Endometrial microvascular endothelial cells (primary cell): Measurements from ENCODE around the gene CLDN25. TPM values are rescaled to one million over a fixed set of nuclear protein-coding genes. Genes with fewer than 3 reads are reported as not detected.
"Not testable (repeated sequence)": the region's sequence is repeated elsewhere in the genome, so short reads cannot be mapped to it uniquely, and the experiment has no call there.

ENCODE experiments used
- in situ Hi-C: cut with HindIII; loops from 2 replicates; pipeline ENCODE4 v1.10.0; 2017; ENCODE audit warnings: low sequenced_read_pairs, low pct_unique_long_range_greater_than_20kb; ENCODE audit errors: inconsistent ontology term
- total RNA-seq: library from RNA; depleted of rRNA; stranded (reverse); fragments of >200 nt; gene quantifications from one replicate; pipeline ENCODE4 v1.2.3, GENCODE V29; 2015; ENCODE audit errors: inconsistent ontology term

Gene CLDN25
- not detected for total RNA-seq

GRCh38 chr11:113779496-113779895 is at the start of gene CLDN25:
Gene CLDN25, plus strand, starts transcription at chr11:113779796. Its CDS starts 0 bp downstream, at chr11:113779796.
- in situ Hi-C loops: no loop called here

GRCh38 chr11:113730887-113731726 is 48.5 kb upstream of the CLDN25 start:
- in situ Hi-C loops: no loop called here

- in situ Hi-C loops: no loop called here
These were observed 47.5 kb upstream of the CLDN25 start for GRCh38 chr11:113732092-113732491.

GRCh38 chr11:113736323-113736722 is 43.3 kb upstream of the CLDN25 start:
- in situ Hi-C loops: no loop called here

- in situ Hi-C loops: no loop called here
These were observed 26.7 kb upstream of the CLDN25 start for GRCh38 chr11:113752932-113753331.

GRCh38 chr11:113760241-113760640 is 19.4 kb upstream of the CLDN25 start:
- in situ Hi-C loops: no loop called here

DNA sequence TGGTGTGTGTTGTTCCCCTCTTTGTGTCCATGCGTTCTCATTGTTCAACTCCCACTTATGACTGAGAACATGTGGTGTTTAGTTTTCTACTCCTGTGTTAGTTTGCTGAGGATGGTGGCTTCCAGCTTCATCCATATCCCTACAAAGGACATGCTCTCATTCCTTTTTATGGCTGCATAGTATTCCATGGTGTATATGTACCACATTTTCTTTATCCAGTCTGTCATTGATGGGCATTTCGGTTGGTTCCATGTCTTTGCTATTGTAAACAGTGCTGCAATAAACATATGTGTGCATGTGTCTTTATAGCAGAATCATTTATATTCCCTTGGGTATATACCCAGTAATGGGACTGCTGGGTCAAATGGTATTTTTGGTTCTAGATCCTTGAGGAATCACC is 16.6 kb upstream of the CLDN25 start:
- in situ Hi-C loops: not testable (repeated sequence)

DNA sequence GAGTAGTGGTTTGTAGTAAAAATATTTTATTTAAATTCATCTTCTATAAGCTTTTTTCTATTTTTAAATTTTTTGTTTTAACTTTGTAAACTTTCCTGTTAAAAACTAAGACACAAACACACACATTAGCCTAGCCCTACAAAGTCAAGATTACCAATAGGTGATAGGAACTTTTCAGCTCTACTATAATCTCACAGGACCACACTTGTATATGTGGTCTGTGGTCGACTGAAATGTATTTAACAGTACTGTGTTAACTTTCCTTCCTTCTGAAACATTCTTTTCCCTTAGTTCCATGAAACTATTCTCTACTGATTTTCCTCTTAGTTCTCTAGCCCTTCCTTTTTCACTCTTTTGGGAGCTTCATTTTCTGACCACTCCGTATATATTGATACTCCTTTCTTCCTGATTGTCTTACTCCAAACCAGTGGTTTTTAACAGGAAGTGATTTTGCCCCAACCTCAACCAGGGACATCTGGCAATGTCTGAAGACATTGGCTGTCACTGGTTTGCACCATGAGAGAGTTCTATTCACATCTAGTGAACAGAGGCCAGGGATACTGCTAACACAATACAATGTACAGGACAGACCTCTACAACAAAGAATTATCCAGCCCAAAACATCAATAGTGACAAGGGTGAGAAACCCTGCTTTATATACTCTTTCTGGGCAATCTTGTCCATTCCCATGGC is 14.9 kb upstream of the CLDN25 start:
- in situ Hi-C loops: no loop called here

- in situ Hi-C loops: no loop called here
These were observed 7.6 kb upstream of the CLDN25 start for GRCh38 chr11:113771964-113772363.

DNA sequence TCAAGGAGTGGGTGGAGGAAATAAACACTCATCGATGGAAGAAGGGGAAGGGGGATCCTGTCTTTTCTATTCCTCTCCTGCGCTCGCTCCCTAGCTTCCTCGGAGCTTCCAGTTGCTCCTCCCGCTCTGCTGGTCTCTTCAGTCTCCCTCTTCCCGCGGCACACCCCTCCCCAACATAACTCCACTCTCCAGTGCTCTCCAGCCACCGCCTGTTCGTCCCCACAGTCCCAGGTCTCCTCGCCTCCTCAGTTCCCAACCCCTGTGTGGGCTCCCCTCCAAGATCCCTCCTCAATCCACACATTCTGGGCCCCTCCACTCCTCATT is 6.5 kb upstream of the CLDN25 start:
- in situ Hi-C loops: no loop called here

GRCh38 chr11:113773416-113774173 is 6.0 kb upstream of the CLDN25 start, which contains the start of gene ZW10:
Gene ZW10, minus strand, starts transcription at chr11:113773692. Its CDS starts 26 bp downstream, at chr11:113773666.
- in situ Hi-C loops: no loop called here

- in situ Hi-C loops: no loop called here
These were observed 5.5 kb upstream of the CLDN25 start for GRCh38 chr11:113774174-113774503.

DNA sequence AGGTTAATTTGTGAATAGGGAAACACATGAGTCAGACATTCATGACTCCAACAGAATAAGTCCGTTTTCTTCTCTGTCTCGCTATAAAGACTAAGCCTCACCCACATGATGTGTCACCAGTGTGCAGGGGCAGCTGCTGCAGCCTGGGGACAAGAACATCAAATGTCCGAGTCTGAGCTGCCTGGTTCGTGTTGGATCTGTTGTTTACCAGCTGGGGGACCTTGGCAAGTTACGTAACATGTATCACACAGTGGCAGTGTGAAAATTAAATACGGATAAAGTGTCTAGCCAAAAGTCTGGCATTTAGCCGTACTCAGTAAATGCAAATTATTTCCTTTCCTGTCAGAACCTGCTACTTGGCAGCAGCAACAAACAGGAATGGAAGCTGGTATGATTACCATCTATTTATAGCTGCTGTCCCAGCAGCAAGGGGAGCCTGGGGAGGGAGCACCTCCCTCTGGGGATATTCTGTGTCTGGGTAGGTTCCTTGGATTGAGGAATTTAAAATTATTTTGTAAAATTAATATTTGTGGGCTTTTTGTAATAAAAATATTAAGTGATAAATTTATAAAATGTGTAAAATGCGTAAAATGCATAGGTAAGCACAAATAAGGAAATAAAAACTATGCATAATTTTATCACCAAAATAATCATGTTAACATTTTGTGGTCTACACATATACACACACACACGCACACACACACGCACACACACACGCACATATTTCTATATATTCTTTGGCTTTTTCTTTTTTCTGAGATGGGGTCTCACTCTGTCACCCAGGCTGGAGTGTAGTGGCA is 1.3 kb upstream of the CLDN25 start:
- in situ Hi-C loops: no loop called here

GRCh38 chr11:113781682-113782081 is 2.1 kb downstream of the CLDN25 start:
- in situ Hi-C loops: no loop called here

GRCh38 chr11:113782134-113782533 is 2.5 kb downstream of the CLDN25 start:
- in situ Hi-C loops: no loop called here

DNA sequence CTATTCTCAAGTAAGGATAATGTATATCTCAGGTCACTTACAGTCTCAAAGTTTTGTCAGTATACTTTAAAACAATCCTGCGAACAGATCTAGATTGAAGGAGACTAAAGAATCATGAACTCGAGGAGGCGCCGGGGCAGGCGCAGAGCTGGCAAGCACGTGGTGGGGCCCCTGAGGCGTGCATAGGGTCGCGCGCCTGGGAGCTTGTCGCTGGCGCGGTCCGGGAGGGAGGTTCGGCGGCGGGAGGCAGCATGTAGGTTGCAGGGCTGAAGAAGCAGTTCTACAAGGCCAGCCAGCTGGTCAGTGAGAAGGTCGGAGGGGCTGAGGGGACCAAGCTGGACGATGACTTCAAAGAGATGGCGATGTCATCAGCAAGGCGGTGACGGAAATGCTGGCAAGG is 9.4 kb downstream of the CLDN25 start:
- in situ Hi-C loops: not testable (repeated sequence)

GRCh38 chr11:113789675-113790320 is 10.2 kb downstream of the CLDN25 start:
- in situ Hi-C loops: no loop called here

DNA sequence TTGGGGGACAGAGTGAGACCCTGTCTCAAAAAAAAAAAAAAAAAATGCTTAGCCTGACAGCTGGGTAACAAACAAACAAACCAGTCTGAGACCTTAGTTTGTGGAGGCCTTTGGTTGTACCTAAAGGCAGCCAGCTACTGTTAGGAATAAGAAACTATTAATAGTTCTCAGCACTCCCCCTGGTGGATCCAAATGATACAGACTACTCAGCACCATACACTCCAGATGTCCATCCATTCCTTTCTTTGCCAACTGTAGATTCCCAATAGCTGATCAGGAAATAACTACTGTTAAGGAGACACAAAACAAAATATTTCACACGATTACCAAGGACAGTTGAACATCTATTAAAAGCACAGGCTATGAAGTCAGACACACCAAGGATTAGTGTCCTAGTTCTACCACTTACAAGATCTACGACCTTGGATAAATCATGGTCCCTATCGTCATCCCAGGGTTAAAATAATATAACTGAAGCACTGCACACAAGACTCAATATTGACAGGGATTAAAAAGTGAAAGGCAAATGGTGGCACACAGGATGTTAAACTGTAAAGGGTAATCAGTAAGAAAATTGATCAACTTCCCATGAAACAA is 17.2 kb downstream of the CLDN25 start:
- in situ Hi-C loops: no loop called here
